Measurements from ENCODE around the gene OR4K17.
"Not testable (repeated sequence)": the region's sequence is repeated elsewhere in the genome, so short reads cannot be mapped to it uniquely, and the experiment has no call there.

The OR4K17 gene, protein sequence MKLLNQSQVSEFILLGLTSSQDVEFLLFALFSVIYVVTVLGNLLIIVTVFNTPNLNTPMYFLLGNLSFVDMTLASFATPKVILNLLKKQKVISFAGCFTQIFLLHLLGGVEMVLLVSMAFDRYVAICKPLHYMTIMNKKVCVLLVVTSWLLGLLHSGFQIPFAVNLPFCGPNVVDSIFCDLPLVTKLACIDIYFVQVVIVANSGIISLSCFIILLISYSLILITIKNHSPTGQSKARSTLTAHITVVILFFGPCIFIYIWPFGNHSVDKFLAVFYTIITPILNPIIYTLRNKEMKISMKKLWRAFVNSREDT

DNA sequence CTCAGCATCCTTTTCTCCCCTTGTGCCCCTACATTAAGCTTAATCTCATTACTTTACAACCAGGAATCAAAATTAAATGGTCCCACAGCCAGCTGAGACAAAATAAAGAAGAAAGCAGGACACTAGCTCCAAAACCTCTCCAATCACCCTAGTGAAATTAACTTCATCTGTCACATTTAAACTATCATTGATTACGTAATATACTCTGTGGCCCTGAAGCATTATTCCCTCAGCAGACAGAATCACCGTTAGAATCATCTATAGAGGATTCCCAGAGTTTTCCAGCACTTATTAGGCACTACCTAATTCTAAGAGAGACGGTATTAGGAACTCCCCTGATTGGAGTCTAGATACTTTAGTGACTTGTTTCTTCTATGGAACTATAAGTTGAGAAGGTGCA, at the start of gene OR4K17:
Gene OR4K17, plus strand, starts transcription at position 302 of the 400 bp plus-strand sequence. CDS start 6,761 bp downstream, outside the sequence.
- no peak for DNase-seq

DNA sequence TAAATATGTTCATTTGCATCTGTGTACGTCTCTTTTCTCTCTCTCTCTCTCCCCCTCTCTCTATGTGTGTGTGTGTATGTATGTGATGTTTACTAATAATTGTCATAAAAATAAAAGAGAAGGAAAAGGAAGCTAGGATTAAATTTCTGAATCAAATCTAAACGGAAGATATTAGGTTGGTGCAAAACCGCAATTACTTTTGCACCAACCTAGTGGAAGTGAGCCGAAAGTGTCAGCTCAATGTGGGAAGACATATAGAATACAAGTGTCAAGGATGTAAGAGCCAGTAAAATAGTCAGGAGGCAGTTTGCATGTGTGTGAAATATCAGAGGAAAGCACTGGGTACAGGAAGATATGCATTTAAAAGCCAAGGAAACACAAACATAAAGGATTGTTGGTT, 18.5 kb upstream of the OR4K17 start:
- DNase-seq, result no peak

DNA sequence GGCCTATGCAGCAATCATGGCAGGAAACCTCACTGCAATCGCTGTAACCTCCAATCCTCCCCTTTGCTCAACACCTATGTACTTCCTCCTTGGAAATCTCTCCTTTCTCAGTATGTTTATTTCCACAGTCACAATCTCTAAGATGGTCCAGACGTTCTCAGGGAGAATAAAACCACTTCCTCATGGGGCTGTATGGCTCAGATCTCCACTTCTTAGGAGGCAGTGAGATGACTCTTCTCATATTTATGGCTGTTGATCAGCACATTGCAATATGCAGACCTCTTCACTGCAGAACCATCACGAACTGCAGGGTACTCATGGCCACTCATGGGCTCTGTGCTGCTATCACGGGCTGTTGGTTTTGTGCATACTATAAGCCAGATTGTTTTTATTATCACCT, 17.1 kb upstream of the OR4K17 start:
- no peak for DNase-seq

DNA sequence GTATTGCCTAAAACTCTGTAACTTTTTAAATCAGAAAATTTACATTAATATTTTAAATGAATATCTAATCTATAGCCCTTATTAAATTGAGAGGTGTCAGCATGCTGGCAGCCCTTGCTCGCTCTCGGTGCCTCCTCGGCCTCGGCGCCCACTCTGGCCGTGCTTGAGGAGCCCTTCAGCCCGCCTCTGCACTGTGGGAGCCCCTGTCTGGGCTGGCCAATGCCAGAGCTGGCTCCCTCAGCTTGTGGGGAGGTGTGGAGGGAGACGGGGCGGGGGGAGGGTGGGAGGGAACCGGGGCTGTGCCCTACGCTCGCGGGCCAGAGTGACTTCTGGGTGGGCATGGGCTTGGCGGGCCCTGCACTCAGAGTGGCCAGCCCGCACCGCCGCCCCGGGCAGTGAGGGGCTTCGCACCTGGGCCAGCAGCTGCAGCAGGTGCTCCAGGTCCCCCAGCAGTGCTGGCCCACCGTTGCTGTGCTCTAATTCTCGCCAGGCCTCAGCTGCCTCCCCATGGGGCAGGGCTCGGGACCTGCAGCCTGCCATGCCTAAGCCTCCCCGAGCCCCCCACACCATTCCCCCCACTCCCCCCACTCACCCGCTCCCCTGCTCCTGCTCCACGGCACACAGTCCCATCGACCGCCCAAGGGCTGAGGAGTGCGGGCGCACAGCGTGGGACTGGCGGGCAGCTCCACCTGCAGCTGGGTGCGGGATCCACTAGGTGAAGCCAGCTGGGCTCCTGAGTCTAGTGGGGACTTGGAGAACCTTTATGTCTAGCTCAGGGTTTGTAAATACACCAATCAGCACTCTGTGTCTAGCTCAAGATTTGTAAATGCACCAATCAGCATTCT, 11.4 kb upstream of the OR4K17 start:
- not testable (repeated sequence) for DNase-seq

GRCh38 chr14:20112321-20112720, 1.8 kb downstream of the OR4K17 start:
- DNase-seq, result no peak

GRCh38 chr14:20116748-20117147, 6.2 kb downstream of the OR4K17 start:
- no peak for DNase-seq

DNA sequence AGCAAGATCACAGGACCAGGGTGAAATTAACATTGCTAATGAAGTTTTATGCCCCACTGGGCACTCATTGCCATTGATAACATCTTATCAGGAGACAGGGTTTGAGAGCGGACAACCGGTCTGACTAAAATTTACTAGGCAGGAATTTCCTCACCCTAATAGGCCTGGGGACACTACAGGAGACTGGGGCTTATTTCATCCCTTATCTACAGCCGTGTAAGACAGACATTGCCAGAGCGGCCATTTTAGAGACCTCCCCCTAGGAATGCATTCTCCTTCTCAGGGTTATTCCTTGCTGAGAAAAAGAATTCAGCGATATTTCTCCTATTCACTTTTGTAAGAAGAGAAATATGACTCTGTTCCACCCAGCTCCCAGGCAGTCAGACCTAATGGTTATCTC, 8.3 kb downstream of the OR4K17 start:
- no peak for DNase-seq

DNA sequence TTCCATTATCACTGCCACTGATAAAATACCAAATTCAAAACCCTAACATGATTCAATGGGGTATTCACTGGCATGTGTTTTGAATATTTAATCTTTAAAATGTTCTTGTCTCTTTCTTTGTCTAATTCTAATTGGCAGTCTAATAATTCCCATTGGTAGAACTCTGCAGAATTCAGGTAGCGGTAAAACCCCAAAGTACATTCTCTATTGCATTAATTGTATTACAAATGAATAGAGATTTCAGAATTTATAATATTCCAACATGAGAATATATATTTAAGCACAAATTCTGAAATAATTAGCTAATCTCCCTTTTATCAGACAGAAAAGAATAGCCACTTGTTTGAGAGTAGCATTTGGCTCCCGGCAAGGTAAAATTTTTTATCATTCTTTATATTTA, 28.0 kb downstream of the OR4K17 start, which contains the start of gene OR4N5:
Gene OR4N5, plus strand, starts transcription at position 301 of the 400 bp plus-strand sequence. CDS start 4,916 bp downstream, outside the sequence.
- no peak for DNase-seq

GRCh38 chr14:20143911-20144310, 33.4 kb downstream of the OR4K17 start:
- no peak for DNase-seq

- DNase-seq, result no peak
Measured at GRCh38 chr14:20144820-20145219, 34.3 kb downstream of the OR4K17 start.

- DNase-seq, result no peak
Measured at GRCh38 chr14:20164462-20164861, 53.9 kb downstream of the OR4K17 start.

DNA sequence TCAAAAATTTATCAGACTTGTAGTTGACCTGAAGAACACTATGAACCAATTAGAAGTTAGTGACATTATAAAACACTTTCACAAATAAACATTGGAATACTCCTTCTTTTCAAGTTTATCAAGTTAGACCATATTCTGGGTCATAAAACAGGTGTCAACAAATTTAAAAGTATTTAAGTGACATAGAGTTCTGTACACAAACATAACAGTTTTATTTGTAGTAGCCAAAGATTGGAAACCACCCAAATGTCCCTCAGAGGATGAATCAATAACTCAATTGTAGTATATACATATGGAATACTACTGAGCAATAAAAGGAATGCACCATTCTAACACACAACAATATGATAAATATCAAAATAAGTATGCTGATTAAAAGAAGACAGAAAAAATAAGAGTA, 56.6 kb downstream of the OR4K17 start:
- no peak for DNase-seq

GRCh38 chr14:20169852-20170251, 59.3 kb downstream of the OR4K17 start:
- DNase-seq, result not testable (repeated sequence)
